ENCODE data around the gene PAFAH2. TPM values are rescaled to one million over a fixed set of nuclear protein-coding genes. Genes with fewer than 3 reads are reported as not detected.

PAFAH2 gene
- total RNA-seq, 1 experiment from 2014 or later: 6.7 TPM

- no peaks in the 10 kb centered on the region for H3K9me3 ChIP-seq (ENCODE audit: low read depth, low read length, poor library complexity, severe bottlenecking)
- CTCF ChIA-PET: no interaction called here
- no peak overlapping the region for H3K4me3 ChIP-seq (ENCODE audit: low read depth, low read length, poor library complexity, severe bottlenecking)
- peaks cover 7% of the 10 kb centered on the region for H3K4me1 ChIP-seq (ENCODE audit: insufficient read depth, low read length, poor library complexity, severe bottlenecking)
- POLR2A ChIA-PET (ENCODE audit: low non-redundant PET): no interaction called here
- no peaks in the 10 kb centered on the region for H3K36me3 ChIP-seq (ENCODE audit: insufficient read depth, low read length, poor library complexity, severe bottlenecking)
- TF ChIP-seq EZH2 (IDR thresholded peaks at IDR 0.05; ENCODE audit: borderline replicate concordance, low read depth, low read length, poor library complexity, severe bottlenecking) (no peak), CTCF (conservative IDR thresholded peaks at IDR 0.05; ENCODE audit: low read depth, low read length) (no peak)
- DNase-seq (ENCODE audit: low spot score): no peak
- H3K27me3 ChIP-seq (replicated peaks; ENCODE audit: insufficient read depth, low read depth, low read length, poor library complexity): no peaks in the 10 kb centered on the region
- BruUV-seq (replicated peaks): no TSS peak
- intact Hi-C loops (cut with micrococcal nuclease; ENCODE audit: unreplicated experiment): no loop called here
- no peak overlapping the region for H3K27ac ChIP-seq (ENCODE audit: low read depth, low read length, poor library complexity, severe bottlenecking)
Measured at GRCh38 chr1:26020941-26021646, 23.2 kb upstream of the PAFAH2 start.

- Histone ChIP-seq H3K27ac (ENCODE audit: low read depth, low read length, poor library complexity, severe bottlenecking) (no peak overlapping the region), H3K4me3 (ENCODE audit: low read depth, low read length, poor library complexity, severe bottlenecking) (no peak overlapping the region), H3K36me3 (ENCODE audit: insufficient read depth, low read length, poor library complexity, severe bottlenecking) (no peaks in the 10 kb centered on the region), H3K27me3 (replicated peaks; ENCODE audit: insufficient read depth, low read depth, low read length, poor library complexity) (no peaks in the 10 kb centered on the region), H3K9me3 (ENCODE audit: low read depth, low read length, poor library complexity, severe bottlenecking) (no peaks in the 10 kb centered on the region), H3K4me1 (ENCODE audit: insufficient read depth, low read length, poor library complexity, severe bottlenecking) (peaks cover 7% of the 10 kb centered on the region)
- ChIA-PET CTCF (no interaction called here), POLR2A (ENCODE audit: low non-redundant PET) (no interaction called here)
- intact Hi-C loops (cut with micrococcal nuclease; ENCODE audit: unreplicated experiment): no loop called here
- TF ChIP-seq EZH2 (IDR thresholded peaks at IDR 0.05; ENCODE audit: borderline replicate concordance, low read depth, low read length, poor library complexity, severe bottlenecking): no peak
- TF ChIP-seq CTCF (conservative IDR thresholded peaks at IDR 0.05; ENCODE audit: low read depth, low read length): no peak
- BruUV-seq (replicated peaks): no TSS peak
- no peak for DNase-seq (ENCODE audit: low spot score)
Measured at GRCh38 chr1:26020330-26020768, 22.5 kb upstream of the PAFAH2 start.

- H3K27ac ChIP-seq (ENCODE audit: low read depth, low read length, poor library complexity, severe bottlenecking): no peak overlapping the region
- H3K27me3 ChIP-seq (replicated peaks; ENCODE audit: insufficient read depth, low read depth, low read length, poor library complexity): no peaks in the 10 kb centered on the region
- no TSS peak for BruUV-seq (replicated peaks)
- DNase-seq (ENCODE audit: low spot score): no peak
- peaks cover 7% of the 10 kb centered on the region for H3K4me1 ChIP-seq (ENCODE audit: insufficient read depth, low read length, poor library complexity, severe bottlenecking)
- no peak overlapping the region for H3K4me3 ChIP-seq (ENCODE audit: low read depth, low read length, poor library complexity, severe bottlenecking)
- no peaks in the 10 kb centered on the region for H3K9me3 ChIP-seq (ENCODE audit: low read depth, low read length, poor library complexity, severe bottlenecking)
- TF ChIP-seq CTCF (conservative IDR thresholded peaks at IDR 0.05; ENCODE audit: low read depth, low read length) (no peak), EZH2 (IDR thresholded peaks at IDR 0.05; ENCODE audit: borderline replicate concordance, low read depth, low read length, poor library complexity, severe bottlenecking) (no peak)
- ChIA-PET POLR2A (ENCODE audit: low non-redundant PET) (no interaction called here), CTCF (no interaction called here)
- intact Hi-C loops (cut with micrococcal nuclease; ENCODE audit: unreplicated experiment): no loop called here
- no peaks in the 10 kb centered on the region for H3K36me3 ChIP-seq (ENCODE audit: insufficient read depth, low read length, poor library complexity, severe bottlenecking)
Measured at GRCh38 chr1:26019641-26020315, 21.9 kb upstream of the PAFAH2 start.

All from A673 (cell line).